GM21619 (cell line): ENCODE results near the gene TENT4A.
A peak's percentile ranks its signal among the peaks of the same experiment; 100 is the strongest.

Experiments
- ATAC-seq: cut with Tn5 transposase; IDR thresholded peaks from one replicate; pipeline ENCODE4 v1.9.1; 2021; ENCODE audit not compliant: unreplicated experiment

Gene TENT4A

GRCh38 chr5:6717247-6717646 lies 4.0 kb downstream of the TENT4A start:
- no peak for ATAC-seq

GRCh38 chr5:6717687-6718086 lies 4.5 kb downstream of the TENT4A start:
- ATAC-seq: no peak

GRCh38 chr5:6718161-6718681 lies 5.0 kb downstream of the TENT4A start:
- peak; percentile 29 for ATAC-seq

- no peak for ATAC-seq
Measured at GRCh38 chr5:6718718-6719117, 5.5 kb downstream of the TENT4A start.

GRCh38 chr5:6719417-6719816 lies 6.2 kb downstream of the TENT4A start:
- no peak for ATAC-seq

GRCh38 chr5:6719896-6720560 lies 6.8 kb downstream of the TENT4A start:
- no peak for ATAC-seq

- no peak for ATAC-seq
Measured at GRCh38 chr5:6720561-6720921, 7.3 kb downstream of the TENT4A start.

- ATAC-seq: no peak
Measured at GRCh38 chr5:6721442-6721841, 8.2 kb downstream of the TENT4A start.

- ATAC-seq: peak; percentile 56
Measured at GRCh38 chr5:6722015-6722414, 8.8 kb downstream of the TENT4A start.

GRCh38 chr5:6723122-6723815 lies 10.0 kb downstream of the TENT4A start:
- ATAC-seq: no peak

GRCh38 chr5:6723816-6724300 lies 10.6 kb downstream of the TENT4A start:
- ATAC-seq: no peak

GRCh38 chr5:6724321-6724929 lies 11.2 kb downstream of the TENT4A start:
- ATAC-seq: no peak

GRCh38 chr5:6725421-6725820 lies 12.2 kb downstream of the TENT4A start:
- no peak for ATAC-seq

- ATAC-seq: no peak
Measured at GRCh38 chr5:6726006-6726405, 12.8 kb downstream of the TENT4A start.

- no peak for ATAC-seq
Measured at GRCh38 chr5:6727231-6727630, 14.0 kb downstream of the TENT4A start.

- peak; percentile 90 for ATAC-seq
Measured at GRCh38 chr5:6728011-6728794, 15.0 kb downstream of the TENT4A start.

- no peak for ATAC-seq
Measured at GRCh38 chr5:6728795-6729183, 15.6 kb downstream of the TENT4A start.

- no peak for ATAC-seq
Measured at GRCh38 chr5:6729386-6730310, 16.4 kb downstream of the TENT4A start.

GRCh38 chr5:6730407-6730806 lies 17.2 kb downstream of the TENT4A start:
- ATAC-seq: peak; percentile 26

- no peak for ATAC-seq
Measured at GRCh38 chr5:6730807-6731206, 17.6 kb downstream of the TENT4A start.
